Stimulated activated CD4-positive, alpha-beta T cell treated with anti-CD3 and anti-CD28 coated beads, Interleukin-2, amount 100 ng/mL, for 48 hours (primary cell): ENCODE data around the gene CFAP73.
"Not testable (repeated sequence)": the region's sequence is repeated elsewhere in the genome, so short reads cannot be mapped to it uniquely, and the experiment has no call there.

Experiments used
- DNase-seq, 2 donors: peaks; one replicate each; pipeline ENCODE4 v3.0.0-alpha.2; 2020

CFAP73 gene

DNA sequence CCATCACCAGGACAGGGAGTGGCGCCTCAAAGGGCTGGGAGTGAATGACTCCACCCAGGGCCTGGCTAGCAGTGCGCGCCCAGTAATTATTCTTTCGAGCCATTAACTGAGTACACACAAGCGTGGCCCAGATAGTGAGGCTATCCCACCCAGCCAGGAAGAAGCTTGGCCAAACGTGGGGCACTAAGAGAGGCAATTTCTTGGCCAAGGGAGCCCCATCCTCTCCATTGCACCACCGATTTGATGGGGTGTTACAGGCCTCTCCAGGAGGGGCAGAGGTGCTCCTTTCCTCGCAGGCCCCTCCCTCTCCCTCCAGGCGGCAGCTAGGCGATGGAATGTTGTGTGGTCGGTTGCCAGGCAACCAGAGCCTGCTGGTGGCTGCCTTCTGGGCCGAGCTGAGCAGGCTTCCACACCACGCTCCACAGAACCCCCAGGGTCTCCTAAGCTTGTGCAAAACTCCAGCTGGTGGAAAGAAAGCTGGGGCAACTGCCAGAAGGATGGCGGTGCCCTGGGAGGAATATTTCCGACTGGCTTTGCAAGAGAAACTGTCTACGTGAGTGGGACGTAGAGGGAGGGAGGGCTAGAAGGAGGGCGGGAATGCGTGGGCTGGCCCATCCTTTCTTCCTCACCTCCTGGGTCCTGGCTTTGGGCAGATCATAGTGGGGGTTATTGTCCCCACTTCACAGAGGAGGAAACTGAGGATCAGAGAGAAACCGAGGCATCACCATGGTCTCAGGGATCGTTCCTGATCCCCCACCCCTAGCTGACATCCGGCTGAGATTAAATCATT, at the start of gene CFAP73:
Gene CFAP73 (plus strand): TSS at position 364 of the 790 bp plus-strand sequence. CDS start 134 bp downstream, at position 498.
- no peak for DNase-seq

- DNase-seq = no peak
Observed at GRCh38 chr12:113099764-113100163, 49.8 kb upstream of the CFAP73 start.

DNA sequence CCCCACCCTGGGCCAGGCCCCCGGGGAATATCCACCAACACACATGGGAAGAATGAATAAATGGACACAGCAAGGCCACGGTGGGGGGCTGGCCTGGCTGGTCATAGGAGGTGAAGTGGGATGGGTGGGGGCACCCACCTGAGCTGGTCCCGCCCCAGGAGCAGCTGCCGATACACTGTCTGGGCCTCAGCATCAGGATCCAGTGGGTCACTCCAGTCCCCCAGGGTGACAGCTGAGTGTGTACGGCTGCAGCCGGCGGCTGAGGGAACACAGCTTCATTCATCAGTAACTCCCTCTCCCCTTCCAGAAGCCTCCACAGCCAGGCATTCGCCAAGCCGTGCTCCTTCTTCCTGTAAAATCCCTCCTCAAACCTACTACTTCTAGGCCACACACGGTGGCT, 47.8 kb upstream of the CFAP73 start:
- no peak for DNase-seq

GRCh38 chr12:113102811-113103210, 46.7 kb upstream of the CFAP73 start:
- DNase-seq = no peak

GRCh38 chr12:113103756-113104450, 45.6 kb upstream of the CFAP73 start:
- peak; percentile 53 to 64 for DNase-seq

- no peak for DNase-seq
Observed at GRCh38 chr12:113104953-113105510, 44.5 kb upstream of the CFAP73 start.

DNA sequence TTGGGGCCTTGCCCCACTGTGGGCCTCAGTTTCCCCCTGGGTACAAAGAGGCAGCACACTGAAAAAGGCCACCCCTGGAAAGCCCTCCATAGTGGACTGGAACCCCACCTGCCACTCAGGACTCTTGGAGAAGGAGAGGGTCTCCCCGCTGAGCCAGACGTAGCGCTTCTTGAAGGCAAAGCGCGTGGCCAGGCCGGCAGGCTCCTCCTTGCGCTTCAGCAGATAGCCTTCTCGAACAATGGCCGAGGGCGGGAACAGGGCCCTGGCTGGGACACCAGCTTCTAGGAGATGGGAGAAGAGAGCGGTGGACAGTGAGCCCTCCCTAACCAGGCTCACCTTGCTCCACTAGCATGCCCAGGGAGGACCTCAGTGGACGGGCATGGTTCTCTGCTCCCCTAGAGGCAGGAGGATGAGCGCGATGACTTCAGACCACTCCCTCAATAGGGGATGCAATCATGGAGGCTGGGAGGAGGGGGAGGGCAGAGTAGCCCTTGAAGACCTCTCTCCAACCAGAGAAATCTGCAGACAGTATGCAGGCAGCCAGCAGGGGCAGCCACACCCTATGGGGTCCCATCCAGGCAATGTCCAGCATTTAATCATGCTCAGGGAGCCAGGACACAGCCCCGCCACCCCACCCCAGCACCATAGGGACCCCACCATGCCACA, 43.8 kb upstream of the CFAP73 start:
- DNase-seq = no peak

- no peak for DNase-seq
Observed at GRCh38 chr12:113106361-113106760, 43.2 kb upstream of the CFAP73 start.

DNA sequence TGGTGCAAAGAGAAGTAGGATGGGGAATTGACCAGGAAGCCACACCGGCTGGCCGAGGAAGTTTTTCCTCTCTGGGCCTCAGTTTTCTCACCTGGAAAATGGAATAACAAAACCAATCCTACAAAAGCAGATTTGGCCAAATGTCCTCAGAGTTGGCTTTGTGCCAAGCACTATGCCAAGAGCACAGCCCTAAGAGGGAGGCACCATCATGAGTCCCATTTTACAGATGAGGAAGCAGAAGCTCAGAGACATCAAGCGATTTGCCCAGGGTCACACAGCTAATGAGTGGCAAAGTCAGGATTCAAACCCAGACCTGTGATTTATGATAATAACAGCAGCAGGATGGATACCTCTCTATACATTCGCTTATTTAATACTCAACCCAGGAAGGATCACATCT, 41.2 kb upstream of the CFAP73 start:
- DNase-seq = no peak

GRCh38 chr12:113109360-113109759, 40.2 kb upstream of the CFAP73 start:
- DNase-seq = no peak

DNA sequence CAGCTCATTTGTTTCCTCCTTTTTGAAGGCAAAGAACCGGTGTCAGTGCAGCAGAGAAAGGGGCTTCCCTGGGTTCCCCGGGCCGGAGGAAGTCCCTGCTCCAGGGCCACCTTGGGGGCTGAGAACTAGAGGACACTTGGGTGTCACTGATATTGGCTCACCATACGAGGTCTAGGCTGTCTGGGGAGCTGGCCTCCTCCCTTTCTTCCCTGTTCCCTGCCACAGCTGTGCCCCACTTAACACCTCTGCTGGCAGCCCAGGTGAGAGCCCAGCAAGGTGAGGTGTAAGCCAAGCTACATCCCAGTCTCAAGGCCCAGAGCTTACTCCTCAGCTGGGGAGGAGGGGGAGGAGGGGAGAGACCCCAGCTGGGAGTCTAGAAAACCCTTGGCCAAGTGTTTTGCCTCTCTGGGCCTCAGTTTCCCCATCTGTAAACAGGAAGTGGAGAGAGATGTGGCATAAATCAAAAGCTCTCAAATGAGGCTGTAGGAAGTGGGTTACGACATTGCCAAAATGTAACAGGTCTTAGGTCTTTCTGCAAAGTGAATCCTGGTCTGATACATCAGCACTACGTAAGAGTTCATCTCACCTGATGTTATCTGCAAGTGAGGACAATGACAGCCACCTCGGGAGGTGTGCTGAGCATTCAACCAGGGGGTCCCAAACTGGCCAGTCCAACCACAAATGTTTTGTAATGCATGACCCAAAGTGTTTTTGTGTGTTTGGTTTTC, 39.5 kb upstream of the CFAP73 start:
- no peak for DNase-seq

- no peak for DNase-seq
Observed at GRCh38 chr12:113111247-113111646, 38.3 kb upstream of the CFAP73 start.

GRCh38 chr12:113112043-113112899, 37.3 kb upstream of the CFAP73 start:
- no peak for DNase-seq

GRCh38 chr12:113113397-113113796, 36.1 kb upstream of the CFAP73 start:
- no peak for DNase-seq

DNA sequence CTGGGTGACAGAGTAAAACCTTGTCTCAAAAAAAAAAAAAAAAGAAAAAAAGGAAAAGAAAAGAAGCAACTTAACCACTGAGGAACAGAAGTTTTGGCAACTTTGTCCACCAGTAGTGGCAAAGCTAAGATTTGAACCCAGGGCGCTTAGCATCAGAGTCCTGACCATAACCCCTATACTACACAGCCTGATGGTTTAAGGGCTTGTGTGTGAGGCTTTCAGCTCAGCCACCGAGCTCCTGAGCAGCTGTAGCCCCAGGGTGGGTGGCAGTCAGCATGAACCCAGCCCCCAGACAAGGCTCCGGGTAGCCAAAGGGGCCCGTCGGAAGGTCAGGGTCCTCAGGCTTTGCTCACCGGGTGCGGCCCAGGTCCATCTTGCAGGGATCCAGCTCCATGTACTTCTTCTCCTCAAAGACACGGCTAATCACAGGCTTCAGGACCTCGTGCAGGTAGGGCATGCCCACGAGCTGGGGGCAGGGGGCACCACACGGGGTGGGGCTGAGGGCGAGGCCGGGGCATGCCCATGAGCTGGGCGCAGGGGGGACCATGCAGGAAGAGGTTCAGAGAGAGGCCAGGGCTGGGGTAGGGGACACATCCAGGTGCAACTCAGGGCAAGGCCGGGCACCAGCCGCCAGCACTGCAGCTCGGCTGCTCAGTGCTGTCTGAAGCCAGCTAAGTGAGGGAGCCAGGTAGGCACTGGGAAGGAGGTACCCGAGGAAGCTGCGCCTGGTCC, 34.9 kb upstream of the CFAP73 start:
- no peak for DNase-seq

DNA sequence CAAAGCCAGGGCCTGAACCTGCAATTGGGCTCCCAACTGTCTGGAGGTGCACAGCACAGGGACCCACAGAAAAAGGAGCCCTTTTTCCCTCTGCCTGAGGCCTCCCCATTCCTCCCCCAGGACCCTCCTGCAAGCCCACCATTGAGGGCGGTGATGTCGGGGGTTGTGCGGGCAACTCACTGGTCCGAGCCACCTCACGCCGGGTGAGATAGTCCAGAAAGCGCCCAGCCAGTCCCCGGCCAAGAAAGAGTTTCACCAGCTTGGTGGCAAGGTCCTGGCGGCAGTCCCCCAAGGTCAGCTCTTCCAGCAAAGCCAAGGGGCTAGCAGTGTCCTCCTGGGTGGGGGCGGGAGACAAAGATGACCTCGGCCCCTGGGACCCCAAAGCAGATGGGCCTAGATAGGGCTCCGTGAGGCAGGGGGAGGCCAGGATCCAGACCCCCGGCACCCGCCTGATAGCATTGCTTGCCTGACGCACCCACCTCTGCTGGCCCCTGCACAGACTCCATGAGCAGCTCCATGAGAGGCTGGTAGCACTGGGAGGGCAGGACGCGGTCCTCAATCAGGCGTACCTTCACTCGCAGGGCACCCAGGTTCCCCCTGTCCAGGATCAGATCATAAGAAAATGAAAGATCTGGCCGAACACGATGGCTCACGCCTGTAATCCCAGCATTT, 33.9 kb upstream of the CFAP73 start:
- DNase-seq = no peak

GRCh38 chr12:113116875-113117274, 32.6 kb upstream of the CFAP73 start:
- DNase-seq = no peak

DNA sequence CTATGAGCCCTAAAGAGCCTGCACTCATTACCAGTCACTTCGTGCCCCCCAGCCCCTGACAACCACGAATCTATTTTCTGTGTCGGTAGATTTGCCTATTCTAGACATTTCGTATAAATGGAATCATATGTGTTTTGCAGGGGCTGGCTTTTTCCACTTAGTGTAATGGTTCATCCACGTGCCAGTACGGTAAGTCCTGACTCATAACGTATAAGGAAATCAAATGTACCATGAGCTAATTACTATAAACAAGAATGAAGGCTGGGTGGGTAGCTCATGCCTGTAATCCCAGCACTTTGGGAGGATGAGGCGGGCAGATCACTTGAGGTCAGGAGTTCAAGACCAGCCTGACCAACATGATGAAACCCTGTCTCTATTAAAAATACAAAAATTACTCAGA, 31.8 kb upstream of the CFAP73 start:
- not testable (repeated sequence) for DNase-seq

- DNase-seq = no peak
Observed at GRCh38 chr12:113118142-113118541, 31.4 kb upstream of the CFAP73 start.

DNA sequence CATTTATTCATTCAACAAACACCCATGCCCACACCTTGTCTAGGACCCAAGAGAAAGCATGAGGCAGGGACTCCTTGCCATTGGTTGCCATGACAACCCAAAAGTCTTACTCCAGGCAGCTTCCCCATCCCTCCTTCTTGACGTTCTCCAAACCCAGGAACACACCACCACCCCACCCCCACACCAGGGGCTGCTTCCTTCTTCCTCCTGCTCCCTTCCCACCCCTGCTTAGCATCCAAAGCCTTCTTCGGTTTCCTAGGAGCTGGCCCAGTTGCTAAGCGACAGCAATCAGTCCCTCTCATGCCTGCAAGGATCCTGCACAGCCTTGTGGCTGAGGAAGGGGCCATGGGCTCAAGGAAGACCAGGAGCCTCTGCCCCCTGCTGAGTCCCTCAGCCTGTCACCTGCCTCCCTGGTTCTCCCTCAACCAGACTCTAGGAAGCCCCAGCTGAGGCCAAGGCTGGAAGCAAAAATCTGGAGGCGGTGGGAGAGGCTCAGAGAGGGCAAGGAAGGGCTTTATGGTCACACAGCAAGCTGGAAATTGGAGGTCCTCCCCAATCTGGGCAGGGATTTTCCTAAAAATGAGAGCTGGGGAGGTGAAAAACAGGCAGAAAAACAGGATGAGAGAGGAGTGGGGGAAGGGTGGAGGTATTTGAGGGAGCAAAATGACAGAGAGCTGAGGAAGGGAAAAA, 29.4 kb upstream of the CFAP73 start:
- DNase-seq = no peak
